ENCODE results near the gene SEMA4D. TPM values are rescaled to one million over a fixed set of nuclear protein-coding genes. Genes with fewer than 3 reads are reported as not detected.

Gene SEMA4D
- total RNA-seq, 1 donor from 2014 or later: 49.9 TPM

GRCh38 chr9:89493181-89493580 lies 4.7 kb downstream of the SEMA4D start:
- intact Hi-C loops (cut with DNase I): no loop called here
- Histone ChIP-seq H3K9me3 (no peaks in the 10 kb centered on the region), H3K4me3 (no peak overlapping the region), H3K4me1 (peaks cover 33% of the 10 kb centered on the region), H3K27ac (no peak overlapping the region), H3K27me3 (ENCODE audit: low read depth) (no peaks in the 10 kb centered on the region), H3K36me3 (no peaks in the 10 kb centered on the region)
- DNase-seq (no peak), ATAC-seq (no peak)
- TF ChIP-seq, protein P1, sequence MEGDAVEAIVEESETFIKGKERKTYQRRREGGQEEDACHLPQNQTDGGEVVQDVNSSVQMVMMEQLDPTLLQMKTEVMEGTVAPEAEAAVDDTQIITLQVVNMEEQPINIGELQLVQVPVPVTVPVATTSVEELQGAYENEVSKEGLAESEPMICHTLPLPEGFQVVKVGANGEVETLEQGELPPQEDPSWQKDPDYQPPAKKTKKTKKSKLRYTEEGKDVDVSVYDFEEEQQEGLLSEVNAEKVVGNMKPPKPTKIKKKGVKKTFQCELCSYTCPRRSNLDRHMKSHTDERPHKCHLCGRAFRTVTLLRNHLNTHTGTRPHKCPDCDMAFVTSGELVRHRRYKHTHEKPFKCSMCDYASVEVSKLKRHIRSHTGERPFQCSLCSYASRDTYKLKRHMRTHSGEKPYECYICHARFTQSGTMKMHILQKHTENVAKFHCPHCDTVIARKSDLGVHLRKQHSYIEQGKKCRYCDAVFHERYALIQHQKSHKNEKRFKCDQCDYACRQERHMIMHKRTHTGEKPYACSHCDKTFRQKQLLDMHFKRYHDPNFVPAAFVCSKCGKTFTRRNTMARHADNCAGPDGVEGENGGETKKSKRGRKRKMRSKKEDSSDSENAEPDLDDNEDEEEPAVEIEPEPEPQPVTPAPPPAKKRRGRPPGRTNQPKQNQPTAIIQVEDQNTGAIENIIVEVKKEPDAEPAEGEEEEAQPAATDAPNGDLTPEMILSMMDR (IDR thresholded peaks at IDR 0.05): no peak

DNA sequence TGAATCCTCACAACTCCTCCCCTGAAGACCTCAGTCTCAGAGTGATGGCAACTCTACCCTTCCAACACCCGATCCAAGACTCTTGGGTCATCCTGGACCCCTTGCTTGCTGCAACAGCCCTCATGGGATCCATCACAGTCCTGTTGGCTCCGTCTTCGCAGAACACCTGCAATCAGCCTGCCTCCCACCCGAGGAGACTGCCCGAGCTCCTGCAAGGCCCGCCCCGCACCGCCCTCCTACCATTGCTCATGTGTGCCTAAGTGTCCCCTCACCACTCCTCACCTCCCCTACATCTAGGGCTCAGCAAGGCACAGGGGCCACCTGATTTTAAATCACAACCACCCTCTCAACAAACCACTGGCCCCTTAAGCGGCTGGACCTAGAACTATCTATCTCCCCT lies 5.3 kb downstream of the SEMA4D start:
- TF ChIP-seq, protein P1 (IDR thresholded peaks at IDR 0.05): no peak
- DNase-seq (no peak), ATAC-seq (no peak)
- Histone ChIP-seq H3K4me1 (peaks cover 33% of the 10 kb centered on the region), H3K27me3 (ENCODE audit: low read depth) (no peaks in the 10 kb centered on the region), H3K9me3 (no peaks in the 10 kb centered on the region), H3K36me3 (no peaks in the 10 kb centered on the region), H3K4me3 (no peak overlapping the region), H3K27ac (no peak overlapping the region)
- intact Hi-C loops (cut with DNase I): no loop called here

GRCh38 chr9:89491694-89492093 lies 6.2 kb downstream of the SEMA4D start:
- Histone ChIP-seq H3K4me3 (no peak overlapping the region), H3K27me3 (ENCODE audit: low read depth) (no peaks in the 10 kb centered on the region), H3K9me3 (no peaks in the 10 kb centered on the region), H3K27ac (no peak overlapping the region), H3K4me1 (peaks cover 29% of the 10 kb centered on the region), H3K36me3 (no peaks in the 10 kb centered on the region)
- DNase-seq: no peak
- intact Hi-C loops (cut with DNase I): no loop called here
- TF ChIP-seq, protein P1 (IDR thresholded peaks at IDR 0.05): no peak
- ATAC-seq: no peak

DNA sequence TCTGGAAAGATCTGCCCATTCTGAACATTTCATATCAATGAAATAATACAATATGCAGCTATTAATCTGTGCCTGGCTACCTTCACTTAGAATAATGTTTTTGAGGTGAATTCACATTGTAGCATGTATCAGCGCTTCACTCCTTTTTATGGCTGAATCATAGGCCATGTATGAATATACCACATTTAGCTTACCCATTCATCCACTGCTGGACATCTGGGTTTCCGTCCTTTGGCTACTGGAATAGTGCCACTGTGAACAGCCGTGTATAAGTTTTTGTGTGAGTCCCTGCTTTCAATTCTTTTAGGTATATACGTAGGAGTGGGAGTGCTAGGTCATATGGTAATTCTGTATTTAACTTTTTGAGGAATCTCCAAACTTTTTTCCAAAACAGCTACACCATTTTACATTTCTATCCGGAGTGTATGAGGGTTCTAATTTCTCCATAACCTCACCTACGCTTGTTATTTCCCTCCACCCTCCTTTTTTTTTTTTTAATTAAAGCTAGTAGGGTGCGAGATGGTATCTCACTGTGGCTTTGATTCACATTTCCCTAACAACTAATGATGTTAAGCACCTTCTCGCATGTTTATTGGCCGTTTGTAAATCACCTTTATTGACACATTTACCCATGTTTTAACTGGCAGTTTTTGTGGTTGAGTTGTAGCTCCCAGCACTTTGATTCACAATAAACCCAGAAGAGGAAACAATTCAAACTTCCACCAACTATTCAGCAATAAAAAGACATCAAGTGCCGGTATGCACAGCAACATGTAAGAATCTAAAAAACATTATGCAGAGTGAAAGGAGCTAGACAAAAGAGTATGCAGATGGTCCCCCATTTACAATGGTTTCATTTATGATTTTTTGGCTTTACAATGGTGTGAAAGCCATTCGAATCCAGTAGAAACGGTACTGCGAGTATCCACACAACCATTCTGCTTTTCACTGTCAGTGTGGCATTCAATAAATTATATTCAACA lies 8.1 kb downstream of the SEMA4D start:
- Histone ChIP-seq H3K27ac (no peak overlapping the region), H3K27me3 (ENCODE audit: low read depth) (no peaks in the 10 kb centered on the region), H3K9me3 (peaks cover 5% of the 10 kb centered on the region), H3K36me3 (no peaks in the 10 kb centered on the region), H3K4me1 (peaks cover 17% of the 10 kb centered on the region), H3K4me3 (no peak overlapping the region)
- no peak for DNase-seq
- TF ChIP-seq, protein P1 (IDR thresholded peaks at IDR 0.05): no peak
- intact Hi-C loops (cut with DNase I): no loop called here
- peak; percentile 47 to 67 for ATAC-seq

DNA sequence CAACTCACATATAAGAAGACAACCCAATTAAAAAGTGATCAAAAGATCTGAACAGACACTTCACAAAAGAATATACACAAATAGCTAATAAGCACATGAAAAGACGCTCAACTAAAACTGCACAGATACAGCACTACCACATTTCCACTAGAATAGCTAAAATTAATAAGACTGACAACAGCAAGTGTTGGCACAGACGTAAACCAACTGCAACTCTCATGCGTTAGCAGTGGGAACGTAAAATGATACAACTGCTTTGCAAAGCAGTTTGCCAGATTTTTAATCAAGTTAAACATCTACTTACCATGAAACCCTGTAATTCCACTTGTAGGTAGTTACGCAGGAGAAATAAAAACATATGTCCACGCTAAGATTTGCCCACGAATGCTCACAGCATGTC lies 9.0 kb downstream of the SEMA4D start:
- Histone ChIP-seq H3K36me3 (no peaks in the 10 kb centered on the region), H3K4me3 (no peak overlapping the region), H3K4me1 (peaks cover 8% of the 10 kb centered on the region), H3K27me3 (ENCODE audit: low read depth) (no peaks in the 10 kb centered on the region), H3K9me3 (peaks cover 5% of the 10 kb centered on the region), H3K27ac (no peak overlapping the region)
- DNase-seq: no peak
- TF ChIP-seq, protein P1 (IDR thresholded peaks at IDR 0.05): no peak
- intact Hi-C loops (cut with DNase I): no loop called here
- no peak for ATAC-seq
